Coronary artery (tissue), 2 donors: ENCODE data around the gene MACROD2.

ENCODE experiments used
- DNase-seq: peaks from one replicate; pipeline ENCODE4 v3.0.0-alpha.2; 2017; ENCODE audit warnings: low spot score
- H3K27ac ChIP-seq, 2 donors: fragments of 200-600 bp; sonication (generic); one replicate each; pipeline ENCODE4 v1.5.1; 2016 to 2019
- H3K4me3 ChIP-seq: fragments of 200-600 bp; sonication (generic); 2 replicates; pipeline ENCODE4 v1.5.1; 2016; ENCODE audit warnings: mild to moderate bottlenecking, moderate library complexity
- TF ChIP-seq, protein P1 (sequence below): fragments of 200-600 bp; sonication (generic); IDR thresholded peaks from one replicate; pipeline ENCODE4 v1.5.1; 2019; ENCODE audit warnings: antibody characterized with exemption

The MACROD2 gene

DNA sequence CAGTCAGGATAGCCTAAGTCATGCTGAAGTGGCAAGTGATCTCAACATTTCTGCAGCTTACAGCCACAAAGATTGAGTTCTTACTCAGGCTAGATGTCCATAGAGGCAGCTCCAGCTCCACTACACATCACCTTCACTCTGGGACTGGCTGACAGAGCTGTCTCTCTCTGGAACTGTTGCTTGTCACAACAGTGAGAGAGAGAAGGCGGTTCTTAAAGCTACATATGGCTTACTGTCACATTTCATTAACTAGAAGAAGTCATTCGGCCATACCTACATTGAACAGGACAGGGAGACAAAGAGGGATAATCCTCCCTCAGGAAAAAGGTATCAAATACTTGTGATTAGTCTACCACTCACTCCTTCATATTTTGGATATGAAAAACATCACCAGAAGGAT is 1257.0 kb downstream of the MACROD2 start:
- Histone ChIP-seq H3K4me3 (no peak overlapping the region), H3K27ac (no peak overlapping the region)
- TF ChIP-seq, protein P1, sequence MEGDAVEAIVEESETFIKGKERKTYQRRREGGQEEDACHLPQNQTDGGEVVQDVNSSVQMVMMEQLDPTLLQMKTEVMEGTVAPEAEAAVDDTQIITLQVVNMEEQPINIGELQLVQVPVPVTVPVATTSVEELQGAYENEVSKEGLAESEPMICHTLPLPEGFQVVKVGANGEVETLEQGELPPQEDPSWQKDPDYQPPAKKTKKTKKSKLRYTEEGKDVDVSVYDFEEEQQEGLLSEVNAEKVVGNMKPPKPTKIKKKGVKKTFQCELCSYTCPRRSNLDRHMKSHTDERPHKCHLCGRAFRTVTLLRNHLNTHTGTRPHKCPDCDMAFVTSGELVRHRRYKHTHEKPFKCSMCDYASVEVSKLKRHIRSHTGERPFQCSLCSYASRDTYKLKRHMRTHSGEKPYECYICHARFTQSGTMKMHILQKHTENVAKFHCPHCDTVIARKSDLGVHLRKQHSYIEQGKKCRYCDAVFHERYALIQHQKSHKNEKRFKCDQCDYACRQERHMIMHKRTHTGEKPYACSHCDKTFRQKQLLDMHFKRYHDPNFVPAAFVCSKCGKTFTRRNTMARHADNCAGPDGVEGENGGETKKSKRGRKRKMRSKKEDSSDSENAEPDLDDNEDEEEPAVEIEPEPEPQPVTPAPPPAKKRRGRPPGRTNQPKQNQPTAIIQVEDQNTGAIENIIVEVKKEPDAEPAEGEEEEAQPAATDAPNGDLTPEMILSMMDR = no peak
- no peak for DNase-seq

DNA sequence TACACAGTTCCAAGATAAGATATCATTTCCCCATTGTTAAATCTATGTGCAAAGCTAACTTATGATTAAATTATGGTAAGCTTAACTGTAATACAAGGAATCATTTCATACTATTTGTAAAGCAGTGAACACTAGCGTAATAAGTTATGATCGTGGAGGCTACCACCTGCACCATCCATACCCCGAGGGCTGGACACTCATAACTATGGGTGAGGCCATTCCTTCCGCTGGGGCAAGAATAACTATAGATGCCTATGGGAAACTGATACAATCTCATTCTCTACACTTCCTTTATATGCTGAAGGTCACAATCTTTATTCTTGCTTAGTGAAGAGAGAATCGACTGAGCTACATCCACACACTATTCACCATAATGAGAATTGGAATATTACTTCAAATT is 1258.1 kb downstream of the MACROD2 start:
- Histone ChIP-seq H3K27ac (no peak overlapping the region), H3K4me3 (no peak overlapping the region)
- DNase-seq = no peak
- TF ChIP-seq, protein P1 = no peak

DNA sequence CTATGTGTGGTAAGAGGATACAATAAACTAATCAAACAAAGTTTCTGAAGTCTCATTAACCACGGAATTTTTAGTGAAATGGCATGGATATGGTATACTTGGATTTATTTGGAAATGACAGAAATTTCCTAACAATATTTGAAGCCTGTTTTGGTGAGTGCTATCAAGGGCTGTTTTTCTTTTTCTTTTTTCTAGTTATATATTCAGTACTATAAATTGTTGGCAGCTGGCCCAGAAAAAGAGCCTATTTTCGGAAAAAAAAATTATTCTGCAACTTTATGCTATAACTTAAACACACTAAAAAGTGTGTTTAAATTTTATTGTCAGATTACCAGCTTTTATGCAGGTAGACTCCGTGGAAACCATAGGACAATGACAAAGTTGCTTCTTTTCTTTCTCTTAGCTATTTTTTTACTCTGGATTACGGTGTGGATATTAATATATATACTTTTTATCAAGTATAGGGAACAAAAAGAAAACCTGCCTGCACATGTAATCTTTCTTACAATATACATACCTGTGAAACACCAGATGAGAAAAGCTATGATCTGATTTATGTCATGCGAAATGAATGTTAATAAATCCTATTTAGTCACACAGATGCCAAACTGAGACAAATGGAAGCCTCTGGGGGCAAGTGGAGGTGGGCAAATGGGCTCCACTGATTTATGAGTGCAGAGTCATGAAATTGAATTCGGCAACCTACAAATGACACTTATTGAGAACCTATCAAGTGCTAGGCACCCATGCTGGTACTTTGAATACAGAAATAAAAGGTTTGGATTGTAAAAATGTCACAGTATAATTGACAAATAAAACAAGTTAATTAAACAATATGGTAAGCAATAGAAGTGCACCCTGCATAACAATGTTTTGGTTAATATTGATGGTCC is 1261.6 kb downstream of the MACROD2 start:
- no peak overlapping the region for H3K4me3 ChIP-seq
- H3K27ac ChIP-seq = no peak overlapping the region
- TF ChIP-seq, protein P1 = no peak
- DNase-seq = no peak

DNA sequence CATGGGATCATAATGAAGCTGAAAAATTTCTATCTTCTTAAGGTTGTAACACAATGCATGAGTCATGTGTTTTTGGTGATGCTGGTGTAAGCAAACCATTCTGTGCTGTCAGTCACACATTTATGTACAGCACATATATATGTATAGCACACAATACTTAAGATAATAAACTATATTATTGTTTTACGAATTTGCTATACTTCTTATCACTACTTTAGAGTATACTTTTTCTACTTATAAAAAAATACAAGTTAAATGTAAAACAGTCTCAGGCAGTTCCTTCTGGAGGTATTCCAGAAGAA is 1262.2 kb downstream of the MACROD2 start:
- Histone ChIP-seq H3K4me3 (no peak overlapping the region), H3K27ac (no peak overlapping the region)
- no peak for DNase-seq
- TF ChIP-seq, protein P1 = no peak

DNA sequence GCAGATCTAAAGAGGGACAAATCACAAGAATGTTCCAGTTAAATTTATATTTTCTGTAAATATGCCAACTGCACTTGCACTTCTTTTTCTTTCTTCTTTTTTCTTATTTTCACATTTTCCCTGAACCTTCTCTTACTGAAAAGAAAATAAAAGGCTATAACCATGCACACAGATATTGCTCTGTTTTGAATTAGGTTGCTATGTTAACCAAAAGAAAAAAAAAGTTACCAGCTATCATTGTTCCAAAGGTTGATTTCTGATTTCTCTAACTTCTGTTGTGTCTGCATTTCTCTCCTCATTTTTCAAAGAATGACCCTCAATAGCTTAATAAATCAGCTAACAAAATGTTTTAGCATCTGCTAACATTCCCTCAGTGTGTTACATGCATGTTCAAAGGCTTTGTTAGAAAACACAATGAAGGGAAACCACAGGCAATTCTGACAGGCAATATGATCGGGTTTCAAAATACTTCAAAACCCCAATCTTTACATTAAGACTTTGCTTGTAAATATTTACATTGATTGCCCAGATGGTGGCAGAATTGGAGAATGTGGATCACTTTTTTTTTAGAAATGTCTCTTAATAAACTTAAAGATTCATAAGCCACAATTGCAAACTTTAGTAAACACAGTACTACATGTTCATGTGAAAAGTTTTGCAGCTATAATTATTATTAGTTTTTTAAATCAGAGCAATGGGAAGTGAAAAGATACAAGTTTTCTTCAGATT is 1270.4 kb downstream of the MACROD2 start:
- TF ChIP-seq, protein P1 = no peak
- no peak for DNase-seq

DNA sequence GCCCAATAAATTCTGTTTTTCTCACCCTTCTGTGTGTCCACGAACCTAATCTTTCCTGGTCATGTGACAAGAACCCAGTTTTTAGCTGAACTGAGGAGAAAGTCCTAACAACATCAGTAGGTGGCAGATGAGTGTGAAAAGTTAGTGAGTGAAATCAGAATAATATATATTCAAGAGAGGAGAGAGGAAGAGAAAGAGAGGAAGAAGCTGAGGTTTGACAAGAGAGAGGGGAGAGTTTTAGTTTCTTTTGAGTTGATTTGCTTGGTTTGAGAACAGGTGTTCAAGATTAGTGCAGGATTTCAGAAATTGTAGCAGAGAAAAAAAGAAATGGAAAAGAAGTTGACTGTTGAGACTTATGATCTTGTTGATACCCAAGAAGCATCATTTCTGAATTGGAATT is 1272.6 kb downstream of the MACROD2 start:
- TF ChIP-seq, protein P1 = no peak
- no peak overlapping the region for H3K27ac ChIP-seq
- DNase-seq = no peak
- H3K4me3 ChIP-seq = no peak overlapping the region

More for the DNA sequence above, 1270.4 kb downstream of the MACROD2 start:
- no peak overlapping the region for H3K27ac ChIP-seq
- no peak overlapping the region for H3K4me3 ChIP-seq
